Esophagus squamous epithelium (tissue), 5 donors: ENCODE results near the gene MATN3. TPM values are rescaled to one million over a fixed set of nuclear protein-coding genes. Genes with fewer than 3 reads are reported as not detected.

Source experiments
- DNase-seq: peaks from one replicate; lab custom pipeline; 2025; lab: John Stamatoyannopoulos, UW
- H3K27ac ChIP-seq, 4 donors: fragments of 200-600 bp; sonication (generic); one replicate each; pipeline ENCODE4 v1.5.1; 2016 to 2019; ENCODE audit warnings: mild to moderate bottlenecking in 1 of 4
- H3K27me3 ChIP-seq, 4 donors: fragments of 200-600 bp; sonication (generic); 1 replicate in 3 of 4; 2 replicates in 1 of 4; pipeline versions ENCODE4 v1.5.1 to v1.6.0; 2017 to 2021; ENCODE audit warnings: antibody characterized with exemption in 1 of 4
- H3K36me3 ChIP-seq, 3 donors: fragments of 200-600 bp; sonication (generic); one replicate each; pipeline ENCODE4 v1.5.1; 2016 to 2019
- H3K4me1 ChIP-seq, 3 donors: fragments of 200-600 bp; sonication (generic); one replicate each; pipeline ENCODE4 v1.5.1; 2017 to 2019
- H3K4me3 ChIP-seq, 4 donors: fragments of 200-600 bp; sonication (generic); 1 replicate in 3 of 4; 2 replicates in 1 of 4; pipeline ENCODE4 v1.5.1; 2016 to 2019; ENCODE audit warnings: mild to moderate bottlenecking in 2 of 4, moderate library complexity in 1 of 4
- H3K9me3 ChIP-seq, 3 donors: fragments of 200-600 bp; sonication (generic); one replicate each; pipeline ENCODE4 v1.5.1; 2016 to 2019
- POLR2A ChIP-seq, 4 donors: fragments of 450-650 bp; IDR thresholded peaks; one replicate each; pipeline ENCODE4 v1.6.1; 2017; ENCODE audit warnings: antibody characterized with exemption in 4 of 4, mild to moderate bottlenecking in 4 of 4, moderate library complexity in 3 of 4
- WGBS, 2 donors: methylation state at CpG; one replicate each; pipeline ENCODE4 v1.1.5; 2018; 5-methylcytosine and 5-hydroxymethylcytosine counted together
- intact Hi-C: fragments of 100-400 bp; cut with DNase I; formaldehyde crosslinking; loops from one replicate; pipeline ENCODE4 v1.15.0; 2022
- total RNA-seq, 4 donors: library from RNA; depleted of rRNA; stranded (reverse); fragments of >200 nt; gene quantifications; one replicate each; pipeline ENCODE4 v1.1.0, GENCODE V29; 2016
- TF ChIP-seq, protein P1 (sequence below), 6 experiments: fragments of 450-650 bp in 4 of 6; fragments of 200-600 bp in 2 of 6; sonication (generic) in 2 of 6; IDR thresholded peaks; one replicate each; pipeline ENCODE4 v1.5.1; 2016 to 2019; ENCODE audit warnings: antibody characterized with exemption in 6 of 6, mild to moderate bottlenecking in 4 of 6, moderate library complexity in 4 of 6
- donor health status: DM: yes; HTN: yes; CAD: no.

The MATN3 gene, protein sequence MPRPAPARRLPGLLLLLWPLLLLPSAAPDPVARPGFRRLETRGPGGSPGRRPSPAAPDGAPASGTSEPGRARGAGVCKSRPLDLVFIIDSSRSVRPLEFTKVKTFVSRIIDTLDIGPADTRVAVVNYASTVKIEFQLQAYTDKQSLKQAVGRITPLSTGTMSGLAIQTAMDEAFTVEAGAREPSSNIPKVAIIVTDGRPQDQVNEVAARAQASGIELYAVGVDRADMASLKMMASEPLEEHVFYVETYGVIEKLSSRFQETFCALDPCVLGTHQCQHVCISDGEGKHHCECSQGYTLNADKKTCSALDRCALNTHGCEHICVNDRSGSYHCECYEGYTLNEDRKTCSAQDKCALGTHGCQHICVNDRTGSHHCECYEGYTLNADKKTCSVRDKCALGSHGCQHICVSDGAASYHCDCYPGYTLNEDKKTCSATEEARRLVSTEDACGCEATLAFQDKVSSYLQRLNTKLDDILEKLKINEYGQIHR
- 1 to 10 TPM in 1 of 4 donors, under 1 TPM in 2, not detected in 1; 0.45 to 1.3 (median 0.92) TPM for total RNA-seq

DNA sequence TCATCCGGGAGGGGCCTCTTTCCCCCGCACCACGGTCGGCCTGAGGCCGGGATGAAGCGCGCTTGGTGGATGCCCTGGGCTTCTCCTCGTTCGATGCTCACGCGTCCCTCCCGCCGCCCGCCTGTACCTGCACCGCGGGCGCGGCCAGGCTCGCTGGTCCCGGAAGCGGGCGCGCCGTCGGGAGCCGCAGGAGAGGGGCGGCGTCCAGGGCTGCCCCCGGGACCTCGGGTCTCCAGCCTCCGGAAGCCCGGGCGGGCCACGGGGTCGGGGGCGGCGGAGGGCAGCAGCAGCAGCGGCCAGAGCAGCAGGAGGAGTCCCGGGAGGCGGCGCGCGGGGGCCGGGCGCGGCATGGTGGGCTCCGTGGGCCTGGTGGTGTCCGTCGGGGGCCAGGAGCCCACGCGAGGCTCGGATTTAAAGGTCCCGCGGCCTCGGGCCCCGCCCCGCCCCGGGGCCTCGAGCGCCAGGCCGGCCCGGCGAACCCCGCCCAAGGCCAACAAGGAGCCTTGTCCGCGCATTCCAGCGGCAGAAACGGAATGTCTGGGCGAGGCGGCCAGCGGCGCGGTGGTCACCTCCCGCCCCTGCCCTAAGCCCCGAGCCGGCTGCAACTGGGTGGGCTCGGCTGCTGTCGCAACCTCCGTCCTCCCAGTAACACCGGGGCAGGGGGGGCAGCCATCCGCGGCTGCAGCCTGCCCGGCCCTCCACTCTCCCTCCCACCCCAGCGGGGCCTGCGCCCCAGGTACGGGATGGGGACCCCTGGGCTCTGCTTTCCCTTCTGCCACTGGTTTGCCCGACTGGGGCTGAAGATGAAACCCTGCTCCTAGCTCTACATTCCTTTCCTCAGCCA lies at the start of gene MATN3:
MATN3 (minus strand) TSS at position 387 of the 844 bp plus-strand sequence; CDS start at position 350, 37 bp downstream.
- TF ChIP-seq, protein P1, sequence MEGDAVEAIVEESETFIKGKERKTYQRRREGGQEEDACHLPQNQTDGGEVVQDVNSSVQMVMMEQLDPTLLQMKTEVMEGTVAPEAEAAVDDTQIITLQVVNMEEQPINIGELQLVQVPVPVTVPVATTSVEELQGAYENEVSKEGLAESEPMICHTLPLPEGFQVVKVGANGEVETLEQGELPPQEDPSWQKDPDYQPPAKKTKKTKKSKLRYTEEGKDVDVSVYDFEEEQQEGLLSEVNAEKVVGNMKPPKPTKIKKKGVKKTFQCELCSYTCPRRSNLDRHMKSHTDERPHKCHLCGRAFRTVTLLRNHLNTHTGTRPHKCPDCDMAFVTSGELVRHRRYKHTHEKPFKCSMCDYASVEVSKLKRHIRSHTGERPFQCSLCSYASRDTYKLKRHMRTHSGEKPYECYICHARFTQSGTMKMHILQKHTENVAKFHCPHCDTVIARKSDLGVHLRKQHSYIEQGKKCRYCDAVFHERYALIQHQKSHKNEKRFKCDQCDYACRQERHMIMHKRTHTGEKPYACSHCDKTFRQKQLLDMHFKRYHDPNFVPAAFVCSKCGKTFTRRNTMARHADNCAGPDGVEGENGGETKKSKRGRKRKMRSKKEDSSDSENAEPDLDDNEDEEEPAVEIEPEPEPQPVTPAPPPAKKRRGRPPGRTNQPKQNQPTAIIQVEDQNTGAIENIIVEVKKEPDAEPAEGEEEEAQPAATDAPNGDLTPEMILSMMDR (IDR thresholded peaks at IDR 0.05), result no peak
- TF ChIP-seq POLR2A (IDR thresholded peaks at IDR 0.05), result no peak
- DNase-seq, result no peak
- intact Hi-C loops, result loop anchor here (5.0 kb wide), 1 partner anchor 85 kb away; no protein-coding TSS in a partner anchor

GRCh38 chr2:20061940-20062339 lies 49.5 kb upstream of the MATN3 start:
- Histone ChIP-seq H3K4me1 (peaks cover 15 to 42% (median 18%) of the 10 kb centered on the region in 3 donors), H3K4me3 (no peak overlapping the region), H3K27ac (peak overlapping the region in 2 of 4 donors; percentile 42 to 65), H3K36me3 (no peaks in the 10 kb centered on the region), H3K9me3 (no peaks in the 10 kb centered on the region), H3K27me3 (no peaks in the 10 kb centered on the region)
- 93 to 97% methylated on average over 5 of the region's 5 CpGs for WGBS, 2 donors
- DNase-seq, result no peak
- intact Hi-C loops, result no loop called here
- TF ChIP-seq, protein P1 (IDR thresholded peaks at IDR 0.05), result no peak
- no peak for TF ChIP-seq POLR2A (IDR thresholded peaks at IDR 0.05)

More for the DNA sequence above, at the start of gene MATN3:
- Histone ChIP-seq H3K4me3 (peak within 1 kb of the TSS; percentile 41 to 75 (median 52)), H3K4me1 (peaks cover 0 to 19% (median 12%) of the 10 kb centered on the region in 3 donors), H3K27ac (peak within 1 kb of the TSS; percentile 59 to 80 (median 66)), H3K27me3 (peaks cover 0 to 40% (median 0%) of the 10 kb centered on the region in 4 donors), H3K9me3 (no peaks in the 10 kb centered on the region), H3K36me3 (no peaks in the 10 kb centered on the region)
- 7% methylated on average over 21 of the region's 87 CpGs; no CpG with 5 or more reads in 1 of the 2 donors for WGBS, 2 donors

DNA sequence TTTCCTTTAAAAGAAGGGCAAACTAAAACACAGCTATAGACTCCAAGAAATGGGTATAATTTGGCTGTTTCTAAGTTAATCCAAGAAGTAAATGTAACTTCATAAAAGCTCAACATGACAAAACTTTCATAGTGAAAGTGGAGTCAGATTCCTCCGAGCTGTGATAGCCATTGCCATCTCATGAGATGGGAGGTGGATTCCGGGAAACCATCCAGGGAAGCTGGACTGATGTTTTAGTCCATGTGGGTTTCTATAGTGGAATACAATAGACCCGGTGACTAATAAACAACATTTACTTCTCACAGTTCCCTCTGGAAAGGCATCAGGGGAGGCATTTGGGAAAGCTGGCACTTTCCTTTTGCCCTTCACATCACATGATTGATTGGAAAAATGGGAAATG lies 49.0 kb upstream of the MATN3 start:
- WGBS, 2 donors, result 57 to 68% methylated on average over 3 of the region's 3 CpGs
- Histone ChIP-seq H3K9me3 (no peaks in the 10 kb centered on the region), H3K4me1 (peaks cover 13 to 39% (median 16%) of the 10 kb centered on the region in 3 donors), H3K36me3 (no peaks in the 10 kb centered on the region), H3K27me3 (no peaks in the 10 kb centered on the region), H3K27ac (no peak overlapping the region), H3K4me3 (no peak overlapping the region)
- TF ChIP-seq, protein P1 (IDR thresholded peaks at IDR 0.05), result no peak
- TF ChIP-seq POLR2A (IDR thresholded peaks at IDR 0.05), result no peak
- no peak for DNase-seq
- intact Hi-C loops, result no loop called here

DNA sequence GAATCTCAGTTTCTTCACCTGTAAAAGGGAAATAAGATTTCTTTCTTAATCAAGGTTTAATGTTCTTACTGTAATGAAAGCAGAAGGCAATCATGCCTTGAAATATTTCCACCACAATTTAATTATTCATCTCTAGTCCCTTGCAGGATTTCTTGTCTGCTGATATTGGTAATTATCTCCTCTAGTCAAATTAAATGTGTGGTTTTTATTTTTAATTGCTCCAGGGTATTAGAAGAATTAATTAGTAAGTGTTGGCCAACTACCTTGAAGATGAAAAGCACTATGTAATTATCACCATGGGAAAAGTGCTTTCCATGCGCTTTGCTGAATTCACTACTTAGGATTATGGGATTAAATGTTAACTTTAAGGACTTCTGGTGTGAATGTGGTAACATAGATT lies 47.6 kb upstream of the MATN3 start:
- H3K36me3 ChIP-seq, result no peaks in the 10 kb centered on the region
- H3K9me3 ChIP-seq, result no peaks in the 10 kb centered on the region
- no peak for DNase-seq
- intact Hi-C loops, result no loop called here
- no peak for TF ChIP-seq POLR2A (IDR thresholded peaks at IDR 0.05)
- TF ChIP-seq, protein P1 (IDR thresholded peaks at IDR 0.05), result no peak
- H3K27me3 ChIP-seq, result no peaks in the 10 kb centered on the region
- 91 to 95% methylated on average over 1 of the region's 1 CpG for WGBS, 2 donors
- H3K4me3 ChIP-seq, result no peak overlapping the region
- no peak overlapping the region for H3K27ac ChIP-seq
- peaks cover 4 to 25% (median 7%) of the 10 kb centered on the region in 3 donors for H3K4me1 ChIP-seq
